Kidney epithelial cell (primary cell): ENCODE data around the gene SLC25A40. TPM values are rescaled to one million over a fixed set of nuclear protein-coding genes. Genes with fewer than 3 reads are reported as not detected.

Experiments used
- DNase-seq: peaks from one replicate; pipeline ENCODE4 v3.0.0-alpha.2; 2010; ENCODE audit warnings: low read depth
- H3K27me3 ChIP-seq: 2 replicates; pipeline ENCODE4 v1.6.0; 2011; ENCODE audit warnings: low read length; ENCODE audit not compliant: control insufficient read depth, insufficient read depth
- H3K36me3 ChIP-seq: 2 replicates; pipeline ENCODE4 v1.5.1; 2011; ENCODE audit warnings: low read length; ENCODE audit not compliant: control insufficient read depth, insufficient read depth
- H3K4me3 ChIP-seq: 2 replicates; pipeline ENCODE4 v1.5.1; 2011; ENCODE audit warnings: low read depth, mild to moderate bottlenecking, control low read depth, low read length
- total RNA-seq: library from RNA; depleted of rRNA; stranded (reverse); fragments of >200 nt; gene quantifications from 2 replicates; pipeline ENCODE4 v1.2.3, GENCODE V29; 2015
- TF ChIP-seq, protein P1 (sequence below): IDR thresholded peaks from 2 replicates; pipeline ENCODE4 v1.5.1; 2011; ENCODE audit warnings: mild to moderate bottlenecking, moderate library complexity, low read length, control low read depth, inconsistent platforms; ENCODE audit not compliant: insufficient read depth, poor library complexity, severe bottlenecking

Gene SLC25A40
- total RNA-seq, 1 donor from 2014 or later: 10.5 TPM

DNA sequence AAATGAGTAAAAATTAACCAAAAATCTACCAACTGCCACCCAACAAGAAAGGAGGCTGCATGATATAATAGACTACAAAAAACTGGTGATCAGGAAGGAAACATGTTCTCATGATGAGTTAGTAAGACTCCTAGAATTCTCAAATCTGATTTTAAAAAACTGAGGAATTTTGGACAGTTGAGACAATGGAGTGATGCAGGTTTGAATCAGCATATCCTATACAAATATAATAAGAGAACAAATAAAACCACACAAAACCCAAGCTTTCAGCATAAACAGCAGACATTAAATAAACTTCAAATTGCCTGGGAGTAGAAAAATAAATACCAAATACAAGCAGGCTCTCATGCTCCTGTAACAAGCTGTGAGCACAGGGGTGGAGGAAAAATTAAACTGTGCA, 57.8 kb downstream of the SLC25A40 start:
- Histone ChIP-seq H3K4me3 (no peak overlapping the region), H3K27me3 (no peaks in the 10 kb centered on the region), H3K36me3 (no peaks in the 10 kb centered on the region)
- no peak for DNase-seq
- TF ChIP-seq, protein P1, sequence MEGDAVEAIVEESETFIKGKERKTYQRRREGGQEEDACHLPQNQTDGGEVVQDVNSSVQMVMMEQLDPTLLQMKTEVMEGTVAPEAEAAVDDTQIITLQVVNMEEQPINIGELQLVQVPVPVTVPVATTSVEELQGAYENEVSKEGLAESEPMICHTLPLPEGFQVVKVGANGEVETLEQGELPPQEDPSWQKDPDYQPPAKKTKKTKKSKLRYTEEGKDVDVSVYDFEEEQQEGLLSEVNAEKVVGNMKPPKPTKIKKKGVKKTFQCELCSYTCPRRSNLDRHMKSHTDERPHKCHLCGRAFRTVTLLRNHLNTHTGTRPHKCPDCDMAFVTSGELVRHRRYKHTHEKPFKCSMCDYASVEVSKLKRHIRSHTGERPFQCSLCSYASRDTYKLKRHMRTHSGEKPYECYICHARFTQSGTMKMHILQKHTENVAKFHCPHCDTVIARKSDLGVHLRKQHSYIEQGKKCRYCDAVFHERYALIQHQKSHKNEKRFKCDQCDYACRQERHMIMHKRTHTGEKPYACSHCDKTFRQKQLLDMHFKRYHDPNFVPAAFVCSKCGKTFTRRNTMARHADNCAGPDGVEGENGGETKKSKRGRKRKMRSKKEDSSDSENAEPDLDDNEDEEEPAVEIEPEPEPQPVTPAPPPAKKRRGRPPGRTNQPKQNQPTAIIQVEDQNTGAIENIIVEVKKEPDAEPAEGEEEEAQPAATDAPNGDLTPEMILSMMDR: no peak

DNA sequence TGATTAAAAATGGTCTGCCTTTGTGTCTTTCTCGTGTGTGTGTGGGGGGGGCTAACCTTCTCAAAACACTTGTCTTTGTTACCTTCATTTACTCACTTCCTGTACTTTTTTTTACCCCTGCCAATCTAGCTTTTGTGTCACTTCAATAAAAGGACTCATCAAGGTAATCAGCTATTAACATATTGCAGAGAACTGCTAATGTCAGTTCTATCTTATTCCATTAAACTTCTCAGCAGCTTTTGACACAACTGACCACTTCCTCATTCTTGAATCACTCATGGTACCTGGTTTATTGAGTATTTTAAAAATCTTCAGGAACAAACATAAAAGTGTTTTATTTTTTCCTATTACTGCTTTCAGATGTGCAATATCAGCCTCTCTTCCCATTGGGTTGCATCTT, 59.8 kb downstream of the SLC25A40 start:
- DNase-seq: no peak
- TF ChIP-seq, protein P1: no peak
- Histone ChIP-seq H3K36me3 (no peaks in the 10 kb centered on the region), H3K4me3 (no peak overlapping the region), H3K27me3 (no peaks in the 10 kb centered on the region)

DNA sequence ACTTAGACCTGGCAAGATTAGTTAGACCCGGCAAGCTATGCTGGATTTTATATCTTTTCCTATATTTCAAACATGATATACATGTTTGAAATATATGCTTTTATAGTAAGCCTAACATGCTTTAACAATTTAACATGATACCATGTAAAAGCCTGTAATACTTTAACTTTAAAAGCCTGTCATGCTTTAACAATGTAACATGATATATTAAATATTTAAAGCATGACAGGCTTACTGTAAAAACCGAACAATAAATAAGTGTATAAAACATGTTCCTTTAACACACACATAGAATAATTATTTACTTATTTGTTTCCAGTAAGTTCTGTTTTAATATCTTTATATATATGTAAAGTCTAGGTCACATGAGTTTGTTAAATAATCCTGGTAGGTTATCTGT, 65.4 kb downstream of the SLC25A40 start:
- Histone ChIP-seq H3K27me3 (no peaks in the 10 kb centered on the region), H3K4me3 (no peak overlapping the region), H3K36me3 (no peaks in the 10 kb centered on the region)
- no peak for DNase-seq
- TF ChIP-seq, protein P1: no peak

DNA sequence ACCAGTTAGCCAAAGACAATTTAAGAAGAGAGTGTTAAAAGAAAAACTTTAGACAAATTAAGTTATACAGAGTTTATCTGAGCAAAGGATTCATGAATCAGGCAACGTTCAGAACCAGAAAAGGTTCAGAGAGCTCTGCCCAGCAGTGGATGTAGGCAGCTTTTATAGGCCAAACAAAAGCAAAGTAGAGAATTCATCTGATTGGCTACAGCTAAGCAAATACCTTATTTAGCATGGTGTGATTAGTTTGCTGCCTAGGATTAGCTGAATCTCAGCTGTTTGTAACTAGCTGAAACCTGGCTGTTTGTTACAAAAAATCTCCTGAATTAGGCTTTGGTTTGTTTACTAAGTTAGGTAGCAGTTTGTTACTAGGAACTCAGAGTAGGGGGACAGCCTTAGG, 66.0 kb downstream of the SLC25A40 start:
- H3K36me3 ChIP-seq: no peaks in the 10 kb centered on the region
- H3K4me3 ChIP-seq: no peak overlapping the region
- TF ChIP-seq, protein P1: no peak
- no peak for DNase-seq
- H3K27me3 ChIP-seq: no peaks in the 10 kb centered on the region

DNA sequence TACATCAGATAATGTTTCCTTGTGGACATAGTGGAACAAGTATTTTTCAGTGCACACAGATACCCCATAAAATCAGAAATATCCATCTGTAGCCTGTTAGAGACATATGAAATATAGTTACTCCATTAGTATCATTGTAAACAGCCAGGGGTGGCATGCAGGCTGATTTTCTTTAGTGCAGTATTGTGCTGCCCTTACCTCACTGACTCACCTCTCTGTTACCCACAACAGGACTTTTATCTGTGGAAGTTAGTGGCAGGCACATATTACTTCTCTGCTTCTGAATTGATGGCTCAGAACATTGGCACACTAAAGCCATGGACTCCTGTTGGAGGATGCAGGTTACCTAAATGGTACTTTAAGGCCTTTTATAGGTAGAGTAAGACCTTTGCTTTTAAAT, 70.0 kb downstream of the SLC25A40 start:
- Histone ChIP-seq H3K36me3 (no peaks in the 10 kb centered on the region), H3K27me3 (no peaks in the 10 kb centered on the region), H3K4me3 (no peak overlapping the region)
- no peak for DNase-seq
- TF ChIP-seq, protein P1: no peak

DNA sequence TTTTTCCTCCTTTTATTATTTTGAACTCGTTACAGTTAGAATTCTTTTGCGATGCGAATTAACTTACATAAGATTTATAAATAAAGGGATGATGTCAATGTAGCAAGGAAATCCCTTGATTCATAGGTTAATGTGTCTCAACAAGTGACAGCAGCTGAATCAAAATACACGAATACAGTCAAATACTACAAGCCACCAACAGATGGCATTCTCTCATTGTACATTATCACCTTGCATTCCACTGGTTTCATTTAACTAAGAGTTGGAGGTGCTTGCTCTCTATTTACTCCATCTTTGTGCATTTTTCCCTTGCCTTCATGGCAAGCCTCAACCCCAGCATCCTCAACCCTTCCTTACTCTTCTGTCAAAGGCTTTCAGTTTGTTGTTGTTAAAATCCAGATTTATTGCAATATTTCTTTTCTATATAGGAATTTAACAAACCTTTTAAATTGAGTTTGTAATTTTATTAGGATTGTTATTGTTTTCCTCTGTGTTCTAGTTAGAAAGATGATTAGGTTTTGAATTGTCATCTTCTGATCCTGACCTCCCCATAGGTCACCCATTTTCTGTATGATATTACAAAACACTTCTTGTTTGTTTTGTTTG, 78.3 kb downstream of the SLC25A40 start:
- H3K4me3 ChIP-seq: no peak overlapping the region
- DNase-seq: peak; percentile 25
- H3K36me3 ChIP-seq: no peaks in the 10 kb centered on the region
- TF ChIP-seq, protein P1: peak; percentile 53
- no peaks in the 10 kb centered on the region for H3K27me3 ChIP-seq
